GM21360 (cell line): ENCODE measurements around the gene XRCC1.

Experiments
- ATAC-seq: cut with Tn5 transposase; IDR thresholded peaks from one replicate; pipeline ENCODE4 v1.9.1; 2021; ENCODE audit warnings: mild to moderate bottlenecking, moderate library complexity; ENCODE audit not compliant: unreplicated experiment

Gene XRCC1

DNA sequence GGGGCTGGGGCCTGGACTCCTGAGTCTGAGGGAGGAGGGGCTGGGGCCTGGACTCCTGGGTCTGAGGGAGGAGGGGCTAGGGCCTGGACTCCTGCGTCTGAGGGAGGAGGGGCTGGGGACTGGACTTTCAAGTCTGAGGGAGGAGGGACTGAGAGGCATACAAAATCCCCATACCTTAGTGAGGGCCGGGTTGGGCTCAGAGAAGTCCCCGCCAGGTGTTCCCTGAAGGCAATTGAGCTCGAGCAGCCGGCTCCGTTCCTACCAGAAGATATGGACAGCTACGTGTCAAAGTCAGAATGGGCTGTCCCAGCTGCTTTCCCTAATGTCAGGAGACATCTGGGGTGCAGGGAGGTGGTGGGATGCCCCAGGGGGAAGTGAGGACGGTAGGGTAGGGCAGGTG lies 80.2 kb downstream of the XRCC1 start:
- no peak for ATAC-seq
